Calu3 (cell line): ENCODE results near the gene INTS3. TPM values are rescaled to one million over a fixed set of nuclear protein-coding genes. Genes with fewer than 3 reads are reported as not detected.

Experiments used
- BruUV-seq: library from RNA; stranded (reverse); fragments of 400-500 nt; replicated peaks from 2 replicates; lab custom pipeline; 2021; lab: Mats Ljungman, UMichigan
- CTCF ChIA-PET: fragments of 300-600 bp; sonication (Branson Sonifier 250); formaldehyde crosslinking; loops from one replicate; lab custom pipeline; 2022; ENCODE audit warnings: antibody characterized with exemption; lab: Charles Lee
- DNase-seq: peaks from one replicate; pipeline ENCODE4 v3.0.0; 2022
- H3K27ac Mint-ChIP-seq: one replicate; pipeline ENCODE4 v1.8.0; 2022; ENCODE audit warnings: mixed read lengths; ENCODE audit not compliant: unreplicated experiment
- H3K27me3 Mint-ChIP-seq: one replicate; pipeline ENCODE4 v1.8.0; 2022; ENCODE audit warnings: mixed read lengths; ENCODE audit not compliant: unreplicated experiment
- H3K36me3 Mint-ChIP-seq: one replicate; pipeline ENCODE4 v1.8.0; 2022; ENCODE audit warnings: mild to moderate bottlenecking, moderate library complexity, mixed read lengths; ENCODE audit not compliant: insufficient read depth, unreplicated experiment
- H3K4me1 Mint-ChIP-seq: one replicate; pipeline ENCODE4 v1.8.0; 2022; ENCODE audit warnings: mild to moderate bottlenecking, low read depth, mixed read lengths; ENCODE audit not compliant: unreplicated experiment
- H3K4me3 Mint-ChIP-seq: one replicate; pipeline ENCODE4 v1.8.0; 2022; ENCODE audit warnings: mild to moderate bottlenecking, low read depth, moderate library complexity, mixed read lengths; ENCODE audit not compliant: unreplicated experiment
- H3K9me3 Mint-ChIP-seq: one replicate; pipeline ENCODE4 v1.8.0; 2022; ENCODE audit warnings: low read depth, mixed read lengths; ENCODE audit not compliant: unreplicated experiment
- CTCF ChIP-seq: fragments of 200-600 bp; IDR thresholded peaks from one replicate; pipeline ENCODE4 v1.8.0; 2022; ENCODE audit warnings: antibody characterized with exemption; ENCODE audit not compliant: unreplicated experiment
- intact Hi-C: fragments of 100-400 bp; cut with micrococcal nuclease; formaldehyde crosslinking; loops from one replicate; pipeline ENCODE4 v1.10.0; 2022; ENCODE audit not compliant: unreplicated experiment
- total RNA-seq: library from RNA; stranded (reverse); gene quantifications from 2 replicates; pipeline ENCODE4 v1.2.3, GENCODE V29; 2022

The INTS3 gene
- total RNA-seq, 1 experiment from 2014 or later = 55.9 TPM

- BruUV-seq = no TSS peak
- no peaks in the 10 kb centered on the region for H3K9me3 Mint-ChIP-seq
- intact Hi-C loops = no loop called here
Measured at GRCh38 chr1:153685544-153686340, 42.1 kb upstream of the INTS3 start.

GRCh38 chr1:153687346-153688125, 40.3 kb upstream of the INTS3 start:
- Mint-ChIP-seq H3K36me3 (peaks cover 4% of the 10 kb centered on the region), H3K27ac (no peak overlapping the region)

More at GRCh38 chr1:153685544-153686340, 42.1 kb upstream of the INTS3 start:
- Mint-ChIP-seq H3K27me3 (peaks cover 87% of the 10 kb centered on the region), H3K36me3 (peaks cover 5% of the 10 kb centered on the region), H3K27ac (no peak overlapping the region), H3K4me3 (no peak overlapping the region), H3K4me1 (peaks cover 8% of the 10 kb centered on the region)
- CTCF ChIA-PET = interaction anchor here (0.7 to 1.0 kb wide), 3 partner anchors 20 to 611 kb away, joined by 3 to 4 read pairs (median 3); partner anchors contain the start of gene INTS3
- TF ChIP-seq CTCF = no peak
- DNase-seq = no peak

GRCh38 chr1:153688276-153688675, 39.6 kb upstream of the INTS3 start:
- no TSS peak for BruUV-seq
- no peak for TF ChIP-seq CTCF
- Mint-ChIP-seq H3K36me3 (no peaks in the 10 kb centered on the region), H3K9me3 (no peaks in the 10 kb centered on the region), H3K4me1 (peaks cover 16% of the 10 kb centered on the region), H3K27ac (no peak overlapping the region), H3K4me3 (no peak overlapping the region), H3K27me3 (peaks cover 62% of the 10 kb centered on the region)
- intact Hi-C loops = no loop called here
- DNase-seq = no peak
- CTCF ChIA-PET = interaction anchor here (0.8 kb wide), 1 partner anchor 12 kb away, joined by 3 read pairs; no protein-coding TSS in a partner anchor

More at GRCh38 chr1:153687346-153688125, 40.3 kb upstream of the INTS3 start:
- H3K4me3 Mint-ChIP-seq = no peak overlapping the region
- no TSS peak for BruUV-seq
- peaks cover 69% of the 10 kb centered on the region for H3K27me3 Mint-ChIP-seq
- DNase-seq = no peak
- peaks cover 16% of the 10 kb centered on the region for H3K4me1 Mint-ChIP-seq
- intact Hi-C loops = no loop called here
- no peak for TF ChIP-seq CTCF
- CTCF ChIA-PET = interaction anchor here (0.6 to 0.8 kb wide), 3 partner anchors 11 to 707 kb away, joined by 3 read pairs; no protein-coding TSS in a partner anchor
- no peaks in the 10 kb centered on the region for H3K9me3 Mint-ChIP-seq

GRCh38 chr1:153688736-153689328, 39.0 kb upstream of the INTS3 start:
- no peak overlapping the region for H3K27ac Mint-ChIP-seq
- no peaks in the 10 kb centered on the region for H3K9me3 Mint-ChIP-seq
- peaks cover 14% of the 10 kb centered on the region for H3K4me1 Mint-ChIP-seq
- DNase-seq = no peak
- peaks cover 56% of the 10 kb centered on the region for H3K27me3 Mint-ChIP-seq
- BruUV-seq = no TSS peak
- no peak for TF ChIP-seq CTCF
- H3K4me3 Mint-ChIP-seq = no peak overlapping the region
- intact Hi-C loops = no loop called here
- CTCF ChIA-PET = no interaction called here
- no peaks in the 10 kb centered on the region for H3K36me3 Mint-ChIP-seq
